Measurements from ENCODE around the gene PTGES3L. TPM values are rescaled to one million over a fixed set of nuclear protein-coding genes. Genes with fewer than 3 reads are reported as not detected.
A peak's percentile ranks its signal among the peaks of the same experiment; 100 is the strongest.

The PTGES3L gene
- total and polyA plus RNA-seq, 2 of the 13 experiments (the other 11 are each of a cell fraction or from before 2014, with no cell fraction given): 1.2 to 2.9 TPM

DNA sequence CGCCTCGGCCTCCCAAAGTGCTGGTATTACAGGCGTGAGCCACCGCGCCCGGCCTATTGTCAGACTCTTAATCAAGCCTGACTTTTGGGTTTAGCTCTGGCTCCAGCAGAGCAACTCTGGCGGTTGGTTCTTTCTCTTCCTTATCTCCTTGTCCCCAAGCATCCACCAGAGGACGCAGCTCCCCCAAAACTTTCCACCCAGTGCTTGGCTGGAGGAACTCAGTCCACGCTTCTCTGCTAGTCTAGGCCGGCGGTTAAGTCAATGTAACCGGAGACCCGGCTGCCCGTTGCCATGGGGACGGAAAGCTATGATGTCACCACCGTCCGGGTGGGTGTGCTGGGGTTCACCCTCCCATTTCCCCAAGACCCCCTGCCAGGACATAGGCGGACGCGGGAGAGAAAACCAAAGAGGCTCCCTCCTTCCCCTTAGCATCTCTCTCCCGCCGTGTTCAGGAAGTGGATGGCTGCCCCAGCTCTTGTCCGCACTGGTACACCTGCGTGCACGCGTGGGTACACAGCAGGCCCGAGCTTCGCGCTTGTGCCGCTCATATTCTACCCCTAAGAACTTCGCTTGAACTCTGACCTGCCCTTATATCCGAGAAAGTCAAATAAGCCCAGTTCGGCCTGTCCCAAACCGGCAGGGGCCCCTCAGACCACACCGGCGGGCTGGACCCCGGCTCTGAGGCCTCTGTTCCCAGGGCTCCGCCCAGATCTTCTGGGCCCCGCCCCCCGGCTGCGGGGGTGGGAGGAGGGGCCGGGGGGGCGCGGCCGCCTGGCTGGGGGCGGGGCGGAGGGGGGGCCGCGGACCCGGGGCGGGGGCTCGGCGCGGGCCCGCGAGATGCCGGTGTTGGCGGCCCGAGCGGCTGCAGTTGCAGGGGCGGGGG is 44.8 kb upstream of the PTGES3L start, which contains the start of gene RND2 (continued):
- TF ChIP-seq MLXIP (CRISPR knock-in tag; IDR thresholded peaks at IDR 0.05; ENCODE audit: borderline replicate concordance): no peak
- peak; percentile 64; the same call in 1 of the 2 replicates for TF ChIP-seq KLF13 (CRISPR knock-in tag; IDR thresholded peaks at IDR 0.05)
- TF ChIP-seq ZNF816 (CRISPR knock-in tag; IDR thresholded peaks at IDR 0.05; ENCODE audit: borderline replicate concordance): no peak
- TF ChIP-seq ZNF180 (CRISPR knock-in tag; IDR thresholded peaks at IDR 0.05; ENCODE audit: borderline replicate concordance, low read depth): no peak
- no peak for TF ChIP-seq ZNF512B (CRISPR knock-in tag; IDR thresholded peaks at IDR 0.05; ENCODE audit: borderline replicate concordance)
- no peak for TF ChIP-seq DNMT1 (CRISPR knock-in tag; IDR thresholded peaks at IDR 0.05)
- TF ChIP-seq NFATC3 (CRISPR knock-in tag; IDR thresholded peaks at IDR 0.05): no peak
- peak; percentile 66 for TF ChIP-seq MIER2 (CRISPR knock-in tag; IDR thresholded peaks at IDR 0.05)
- 0 out of 2 replicates have a peak, but pooled peaks have one; percentile 33 for TF ChIP-seq TBX2 (CRISPR knock-in tag; IDR thresholded peaks at IDR 0.05; ENCODE audit: borderline replicate concordance)
- peak; percentile 89 for TF ChIP-seq ZBTB38 (CRISPR knock-in tag; IDR thresholded peaks at IDR 0.05)
- no peak for TF ChIP-seq DMTF1 (CRISPR knock-in tag; IDR thresholded peaks at IDR 0.05)
- no peak for TF ChIP-seq TCF12 (IDR thresholded peaks at IDR 0.05)
- no peak for TF ChIP-seq TCF12 (CRISPR knock-in tag; IDR thresholded peaks at IDR 0.05)
- no peak; the same call in 1 of the 2 replicates for TF ChIP-seq ZNF766 (CRISPR knock-in tag; IDR thresholded peaks at IDR 0.05; ENCODE audit: borderline replicate concordance)
- peak; percentile 79 for TF ChIP-seq ZNF33B (CRISPR knock-in tag; IDR thresholded peaks at IDR 0.05)
- TF ChIP-seq CEBPG (CRISPR knock-in tag; IDR thresholded peaks at IDR 0.05): 0 out of 2 replicates have a peak, but pooled peaks have one; percentile 54
- peak; percentile 74 for TF ChIP-seq ELF3 (CRISPR knock-in tag; IDR thresholded peaks at IDR 0.05)
- TF ChIP-seq ZNF782 (CRISPR knock-in tag; IDR thresholded peaks at IDR 0.05; ENCODE audit: borderline replicate concordance): 0 out of 2 replicates have a peak, but pooled peaks have one; percentile 25
- peak; percentile 58 for TF ChIP-seq NR2C2 (CRISPR knock-in tag; IDR thresholded peaks at IDR 0.05; ENCODE audit: borderline replicate concordance)

Data from HepG2 (cell line).